Upper lobe of left lung (tissue), 4 donors: ENCODE data around the gene C1QTNF5.

Source experiments
- CTCF ChIP-seq, 6 experiments: fragments of 450-650 bp in 4 of 6; fragments of 200-600 bp in 2 of 6; sonication (generic) in 2 of 6; IDR thresholded peaks; one replicate each; pipeline ENCODE4 v1.5.1; 2016 to 2019; ENCODE audit warnings: antibody characterized with exemption in 6 of 6
- POLR2A ChIP-seq, 4 donors: fragments of 450-650 bp; IDR thresholded peaks; one replicate each; pipeline ENCODE4 v1.5.1; 2016 to 2017; ENCODE audit warnings: antibody characterized with exemption in 4 of 4, mild to moderate bottlenecking in 2 of 4

- no peak for TF ChIP-seq POLR2A (IDR thresholded peaks at IDR 0.05)
- no peak for TF ChIP-seq CTCF (IDR thresholded peaks at IDR 0.05)
These were observed 5.5 kb downstream of the C1QTNF5 start for GRCh38 chr11:119335091-119335654.
